Measurements from ENCODE around the gene ZNF746. TPM values are rescaled to one million over a fixed set of nuclear protein-coding genes. Genes with fewer than 3 reads are reported as not detected.

ZNF746 gene
- total and polyA plus RNA-seq, 12 donors = 5.7 to 32.2 (median 16.3) TPM

- intact Hi-C loops (cut with DNase I) = no loop called here
- Histone ChIP-seq H3K4me3 (no peak overlapping the region), H3K9me3 (replicated peaks in 1 of 3) (no peaks in the 10 kb centered on the region), H3K36me3 (replicated peaks in 1 of 2) (peaks cover 0 to 38% of the 10 kb centered on the region in 2 donors), H3K27me3 (no peaks in the 10 kb centered on the region), H3K4me1 (replicated peaks in 1 of 2) (peaks cover 0 to 7% of the 10 kb centered on the region in 2 donors), H3K27ac (no peak overlapping the region)
- no peak for TF ChIP-seq POLR2A (IDR thresholded peaks at IDR 0.05)
- whole genome bisulfite sequencing, 4 donors = 87 to 99% (median 94%) methylated on average over 8 of the region's 8 CpGs
- DNase-seq = no peak
Measured at GRCh38 chr7:149433124-149433523, 64.5 kb downstream of the ZNF746 start.

- Histone ChIP-seq H3K27me3 (no peaks in the 10 kb centered on the region), H3K27ac (no peak overlapping the region), H3K9me3 (replicated peaks in 1 of 3) (no peaks in the 10 kb centered on the region), H3K36me3 (replicated peaks in 1 of 2) (peaks cover 0 to 38% of the 10 kb centered on the region in 2 donors), H3K4me1 (replicated peaks in 1 of 2) (peaks cover 0 to 7% of the 10 kb centered on the region in 2 donors), H3K4me3 (no peak overlapping the region)
- no peak for DNase-seq
- WGBS, 4 donors = 90 to 96% (median 93%) methylated on average over 30 to 53 of the region's 53 CpGs
- intact Hi-C loops (cut with DNase I) = no loop called here
- TF ChIP-seq POLR2A (IDR thresholded peaks at IDR 0.05) (no peak), CTCF (IDR thresholded peaks at IDR 0.05) (no peak)
Measured at GRCh38 chr7:149432121-149432691, 65.4 kb downstream of the ZNF746 start.

GRCh38 chr7:149431486-149432120 lies 66.0 kb downstream of the ZNF746 start:
- H3K27ac ChIP-seq = no peak overlapping the region
- peaks cover 0 to 36% of the 10 kb centered on the region in 2 donors for H3K36me3 ChIP-seq (replicated peaks in 1 of 2)
- 90 to 91% (median 90%) methylated on average over 38 to 66 of the region's 66 CpGs for WGBS, 4 donors
- no peak for DNase-seq
- H3K9me3 ChIP-seq (replicated peaks in 1 of 3) = no peaks in the 10 kb centered on the region
- TF ChIP-seq CTCF (IDR thresholded peaks at IDR 0.05) = no peak
- TF ChIP-seq POLR2A (IDR thresholded peaks at IDR 0.05) = no peak
- no peak overlapping the region for H3K4me3 ChIP-seq
- intact Hi-C loops (cut with DNase I) = no loop called here
- peaks cover 0 to 7% of the 10 kb centered on the region in 2 donors for H3K4me1 ChIP-seq (replicated peaks in 1 of 2)
- H3K27me3 ChIP-seq = no peaks in the 10 kb centered on the region

GRCh38 chr7:149430192-149430591 lies 67.4 kb downstream of the ZNF746 start:
- Histone ChIP-seq H3K36me3 (replicated peaks in 1 of 2) (peaks cover 0 to 25% of the 10 kb centered on the region in 2 donors), H3K4me3 (no peak overlapping the region), H3K9me3 (replicated peaks in 1 of 3) (no peaks in the 10 kb centered on the region), H3K4me1 (replicated peaks in 1 of 2) (peaks cover 0 to under 1% of the 10 kb centered on the region in 2 donors), H3K27ac (no peak overlapping the region), H3K27me3 (no peaks in the 10 kb centered on the region)
- no peak for DNase-seq
- TF ChIP-seq POLR2A (IDR thresholded peaks at IDR 0.05) (no peak), CTCF (IDR thresholded peaks at IDR 0.05) (no peak)
- whole genome bisulfite sequencing, 4 donors = 81 to 89% (median 85%) methylated on average over 4 of the region's 4 CpGs
- intact Hi-C loops (cut with DNase I) = no loop called here

- Histone ChIP-seq H3K4me1 (replicated peaks in 1 of 2) (peaks cover 3 to 10% of the 10 kb centered on the region in 2 donors), H3K27ac (no peak overlapping the region), H3K4me3 (no peak overlapping the region), H3K27me3 (no peaks in the 10 kb centered on the region), H3K9me3 (replicated peaks in 1 of 3) (no peaks in the 10 kb centered on the region), H3K36me3 (replicated peaks in 1 of 2) (peaks cover 0 to 13% of the 10 kb centered on the region in 2 donors)
- TF ChIP-seq POLR2A (IDR thresholded peaks at IDR 0.05) (no peak), CTCF (IDR thresholded peaks at IDR 0.05) (no peak)
- WGBS, 4 donors = 92 to 95% (median 93%) methylated on average over 2 of the region's 2 CpGs
- no peak for DNase-seq
- intact Hi-C loops (cut with DNase I) = no loop called here
Measured at GRCh38 chr7:149427893-149428292, 69.7 kb downstream of the ZNF746 start.

All from adrenal gland (tissue), 12 donors.